T-helper 22 cell (primary cell): ENCODE measurements around the gene SIT1.
"Not testable (repeated sequence)": the region's sequence is repeated elsewhere in the genome, so short reads cannot be mapped to it uniquely, and the experiment has no call there.

Experiments
- DNase-seq: peaks from one replicate; pipeline ENCODE4 v3.0.0-alpha.2; 2020; ENCODE audit warnings: low read depth

SIT1 gene

DNA sequence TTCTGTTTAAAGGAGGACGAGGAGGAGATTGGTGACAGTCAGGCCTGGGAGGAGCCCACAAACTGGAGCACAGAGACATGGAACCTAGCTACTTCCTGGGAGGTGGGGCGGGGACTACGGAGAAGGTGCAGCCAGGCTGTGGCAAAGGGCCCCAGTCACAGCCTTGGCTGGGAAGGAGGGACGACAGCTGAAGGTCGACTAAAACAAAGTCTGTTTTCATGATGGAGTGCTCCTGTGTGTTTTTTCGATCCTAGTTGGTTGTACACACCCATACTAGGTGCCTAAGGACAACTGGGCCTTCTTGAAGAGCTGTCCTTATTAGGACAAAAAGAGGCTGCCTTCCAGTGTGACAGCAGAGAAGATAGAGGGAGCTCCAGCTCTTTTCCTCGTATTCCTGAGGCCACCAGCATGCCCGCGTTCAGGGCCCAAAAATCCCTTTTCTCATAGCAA, 10.3 kb upstream of the SIT1 start:
- DNase-seq: no peak

DNA sequence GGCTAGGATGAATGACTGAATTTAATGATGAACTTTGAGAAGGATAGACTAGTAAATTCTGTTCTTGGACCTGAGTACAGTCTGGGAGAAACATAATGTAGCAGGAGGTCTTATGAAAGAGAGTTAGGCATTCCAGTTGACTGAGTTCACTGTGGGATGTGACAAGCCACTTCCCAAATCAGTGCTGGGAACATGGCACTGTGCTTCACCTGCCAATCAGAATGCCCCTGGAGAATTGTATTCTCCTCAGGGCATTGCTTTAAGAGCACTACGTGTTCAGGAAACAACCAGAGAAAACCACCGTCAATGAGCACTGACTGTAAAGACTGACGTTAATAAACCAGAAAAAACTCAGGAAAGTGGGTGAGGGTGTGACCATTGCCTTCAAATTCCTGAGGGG, 8.6 kb upstream of the SIT1 start:
- DNase-seq: no peak

DNA sequence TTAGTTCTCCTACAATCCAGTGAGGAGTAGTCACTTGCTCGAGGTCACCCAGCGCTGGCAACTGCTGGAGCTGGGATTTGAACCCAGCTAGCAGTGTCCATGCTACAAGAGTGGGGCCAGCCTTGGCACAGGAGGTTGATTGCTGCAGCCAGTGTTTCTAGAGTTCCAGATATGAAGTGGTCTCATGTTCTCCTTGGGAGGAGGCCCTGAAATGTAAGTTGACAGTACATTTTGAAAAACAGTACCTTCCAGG, 8.2 kb upstream of the SIT1 start:
- no peak for DNase-seq

DNA sequence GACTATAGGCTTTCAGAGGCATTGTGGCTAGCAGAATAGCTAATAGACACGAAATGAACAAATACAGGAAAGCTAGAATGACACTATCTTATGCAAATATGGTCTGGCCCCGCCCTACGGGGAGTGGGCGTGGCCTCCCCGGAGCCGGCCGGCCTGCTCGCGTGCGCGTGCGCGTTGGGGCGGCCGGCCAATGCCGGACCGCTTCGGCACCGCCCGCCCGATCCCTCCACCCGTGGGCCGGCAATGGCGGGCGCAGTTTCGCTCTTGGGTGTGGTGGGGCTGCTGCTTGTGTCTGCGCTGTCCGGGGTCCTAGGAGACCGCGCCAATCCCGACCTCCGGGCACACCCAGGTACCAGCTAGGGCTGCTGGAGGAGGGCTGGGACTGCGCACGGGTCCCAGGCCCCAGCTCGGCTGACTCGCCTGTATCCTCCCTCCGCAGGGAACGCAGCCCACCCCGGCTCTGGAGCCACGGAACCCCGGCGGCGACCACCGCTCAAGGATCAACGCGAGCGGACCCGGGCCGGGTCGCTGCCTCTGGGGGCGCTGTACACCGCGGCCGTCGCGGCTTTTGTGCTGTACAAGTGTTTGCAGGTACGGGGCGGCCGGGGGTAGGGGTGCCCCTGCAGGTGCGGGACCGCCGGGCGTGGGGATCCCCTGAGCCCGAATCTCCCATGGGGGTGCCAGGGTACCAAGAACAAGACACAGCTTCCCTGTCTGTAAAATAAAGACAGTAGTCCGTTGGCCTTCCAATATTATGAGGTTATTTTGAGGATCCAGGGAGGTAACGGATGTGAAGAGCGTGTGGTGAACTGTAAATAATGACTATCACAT, 7.6 kb upstream of the SIT1 start, which contains the start of gene CCDC107:
TSS of gene CCDC107 (plus strand) at position 156 of the 831 bp plus-strand sequence. CDS start at position 244, 88 bp downstream.
- DNase-seq: peak; percentile 70

DNA sequence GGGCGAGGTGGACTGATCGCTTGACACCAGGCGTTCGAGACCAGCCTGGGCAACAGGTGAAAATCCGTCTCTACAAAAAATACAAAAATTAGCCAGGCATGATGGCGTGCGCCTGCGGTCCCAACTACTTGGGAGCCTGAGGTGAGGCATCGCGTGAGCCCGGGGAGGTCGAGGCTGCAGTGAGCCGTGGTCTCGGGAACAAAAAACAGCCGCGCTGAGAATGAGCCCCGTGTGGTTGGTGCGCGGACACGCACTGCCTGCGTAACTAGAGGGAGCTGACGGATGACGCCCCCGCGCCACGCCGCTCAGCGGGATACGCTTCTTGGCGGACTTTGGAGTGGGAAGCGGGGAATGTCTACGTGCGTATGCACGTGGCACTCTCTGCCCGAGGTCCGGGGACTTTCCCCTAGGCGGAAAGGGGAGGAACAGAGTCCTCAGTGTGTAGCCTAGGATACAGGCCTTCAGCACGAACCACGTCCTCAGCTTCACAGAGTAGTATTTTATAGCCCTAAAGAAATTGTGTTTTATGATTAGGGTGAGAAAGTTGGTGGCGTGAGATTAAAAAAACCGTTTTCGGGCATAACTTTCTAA, 6.9 kb upstream of the SIT1 start, which contains the start of gene RMRP:
TSS of gene RMRP (minus strand) at position 474 of the 591 bp plus-strand sequence.
- DNase-seq: peak; percentile 88

DNA sequence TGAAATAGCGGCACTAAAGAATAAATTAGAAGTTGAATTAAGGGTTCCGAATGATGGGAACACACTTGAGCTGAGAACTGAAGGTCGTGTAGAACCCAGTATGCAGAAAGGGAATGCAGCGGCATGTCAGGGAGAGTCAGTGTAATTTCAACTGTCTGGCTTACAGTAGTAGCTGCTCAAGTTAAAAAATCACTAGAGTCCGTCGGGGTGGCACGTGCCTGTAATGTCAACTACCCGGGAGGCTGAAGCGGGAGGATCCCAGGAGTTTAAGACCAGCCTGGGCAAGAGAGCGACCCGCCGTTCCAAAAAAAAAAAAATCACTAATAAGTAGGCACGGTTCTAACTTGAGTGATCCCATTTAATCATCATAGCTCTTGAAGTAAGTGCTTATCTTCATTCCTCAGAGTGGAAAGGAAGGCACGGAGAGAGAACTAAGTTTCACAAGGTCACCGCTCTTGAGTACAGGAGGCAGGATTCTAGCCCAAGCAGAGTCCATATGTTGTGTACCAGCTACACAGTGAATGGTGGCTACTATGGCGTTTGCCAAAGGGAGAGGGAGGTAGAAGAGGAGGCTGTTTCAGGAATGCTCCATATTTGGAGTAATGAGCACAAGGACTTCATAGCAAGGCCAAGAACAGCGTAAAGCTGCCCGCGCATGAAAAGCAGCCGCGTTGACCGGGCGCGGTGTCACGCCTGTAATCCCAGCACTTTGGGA, 6.3 kb upstream of the SIT1 start:
- DNase-seq: no peak

DNA sequence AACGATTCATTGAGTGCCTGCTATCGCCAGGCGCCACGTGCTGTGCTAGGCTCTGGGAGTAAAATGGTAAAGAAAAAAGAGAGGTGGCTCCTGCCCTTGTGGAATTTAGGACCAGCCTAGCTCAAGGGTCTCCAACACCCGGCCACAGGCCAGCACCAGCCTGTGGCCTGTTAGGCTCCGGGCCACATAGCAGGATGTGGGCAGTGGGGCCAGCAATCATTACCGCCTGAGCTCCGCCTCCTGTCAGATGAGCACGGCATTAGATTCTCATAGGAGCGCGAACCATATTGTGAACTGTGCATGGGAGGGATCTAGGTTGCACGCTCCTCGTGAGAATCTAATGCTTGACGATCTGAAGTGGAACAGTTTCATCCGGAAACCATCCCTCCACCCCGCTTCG, 5.6 kb upstream of the SIT1 start:
- no peak for DNase-seq

DNA sequence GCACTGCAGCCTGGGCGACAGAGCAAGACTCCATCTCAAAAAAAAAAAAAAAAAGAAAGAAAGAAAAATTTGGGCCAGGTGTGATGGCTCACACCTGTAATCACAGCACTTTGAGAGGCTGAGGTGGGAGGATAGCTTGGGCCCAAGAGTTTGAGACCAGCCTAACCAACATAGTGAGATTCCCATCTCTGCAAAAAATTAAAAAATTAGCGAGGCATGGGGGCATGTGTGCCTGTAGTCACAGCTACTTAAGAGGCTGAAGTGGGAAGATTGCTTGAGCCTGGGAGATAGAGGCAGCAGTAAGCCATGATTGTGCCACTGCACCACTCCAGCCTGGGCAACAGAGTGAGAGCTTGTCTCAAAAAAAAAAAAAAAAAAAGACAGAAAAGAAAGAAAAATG, 2.9 kb upstream of the SIT1 start:
- DNase-seq: no peak

DNA sequence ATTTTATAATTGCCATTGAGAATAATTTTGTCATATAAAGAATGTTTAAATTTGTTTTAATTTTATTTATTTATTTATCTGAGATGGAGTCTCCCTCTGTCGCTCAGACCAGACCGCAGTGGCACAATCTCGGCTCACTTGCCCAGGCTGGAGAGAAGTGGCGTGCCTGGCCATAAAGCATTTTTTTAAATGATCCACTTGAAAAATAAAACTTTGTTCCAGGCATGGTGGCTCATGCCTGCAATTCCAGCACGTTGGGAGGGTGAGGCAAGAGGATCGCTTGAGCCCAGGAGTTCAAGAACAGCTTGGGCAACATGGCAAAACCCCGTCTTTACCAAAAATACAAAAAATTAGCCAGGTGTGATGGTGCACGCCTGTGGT, 2.1 kb upstream of the SIT1 start:
- DNase-seq: no peak

DNA sequence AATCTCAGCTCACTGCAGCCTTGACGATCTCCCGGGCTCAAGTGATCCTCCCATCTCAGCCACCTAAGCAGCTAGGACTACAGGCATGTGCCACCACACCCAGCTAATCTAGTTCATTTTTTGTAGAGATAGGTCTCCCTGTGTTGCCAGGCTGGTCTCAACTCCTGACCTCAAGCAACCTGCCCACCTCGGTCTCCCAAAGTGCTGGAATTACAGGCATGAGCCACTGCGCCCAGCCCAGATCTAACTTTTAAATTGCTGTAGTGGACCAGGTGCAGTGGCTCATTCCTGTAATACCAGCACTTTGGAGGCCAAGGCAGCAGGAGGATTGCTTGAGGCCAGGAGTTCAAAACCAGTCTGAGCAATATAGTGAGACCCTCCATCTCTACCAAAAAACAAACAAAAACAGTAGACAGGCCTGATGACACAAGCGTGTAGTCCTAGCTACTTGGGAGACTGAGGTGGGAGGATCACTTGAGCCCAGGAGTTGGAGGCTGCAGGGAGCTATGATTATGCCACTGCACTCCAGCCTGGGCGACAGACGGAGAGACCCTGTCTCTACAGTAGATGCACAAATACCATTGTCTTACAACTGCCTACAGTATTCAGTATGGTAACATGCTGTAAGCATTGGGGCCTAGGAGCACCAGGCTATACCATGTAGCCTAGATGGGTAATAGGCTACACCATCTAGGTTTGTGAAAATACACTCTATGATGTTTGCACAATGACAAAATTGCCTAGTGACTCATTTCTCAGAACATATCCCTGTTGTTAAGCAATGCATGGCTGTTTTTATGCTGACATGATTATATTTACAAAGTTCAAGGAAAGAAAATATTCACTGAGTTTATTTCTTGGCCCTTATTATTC, 1.5 kb upstream of the SIT1 start:
- DNase-seq: no peak

DNA sequence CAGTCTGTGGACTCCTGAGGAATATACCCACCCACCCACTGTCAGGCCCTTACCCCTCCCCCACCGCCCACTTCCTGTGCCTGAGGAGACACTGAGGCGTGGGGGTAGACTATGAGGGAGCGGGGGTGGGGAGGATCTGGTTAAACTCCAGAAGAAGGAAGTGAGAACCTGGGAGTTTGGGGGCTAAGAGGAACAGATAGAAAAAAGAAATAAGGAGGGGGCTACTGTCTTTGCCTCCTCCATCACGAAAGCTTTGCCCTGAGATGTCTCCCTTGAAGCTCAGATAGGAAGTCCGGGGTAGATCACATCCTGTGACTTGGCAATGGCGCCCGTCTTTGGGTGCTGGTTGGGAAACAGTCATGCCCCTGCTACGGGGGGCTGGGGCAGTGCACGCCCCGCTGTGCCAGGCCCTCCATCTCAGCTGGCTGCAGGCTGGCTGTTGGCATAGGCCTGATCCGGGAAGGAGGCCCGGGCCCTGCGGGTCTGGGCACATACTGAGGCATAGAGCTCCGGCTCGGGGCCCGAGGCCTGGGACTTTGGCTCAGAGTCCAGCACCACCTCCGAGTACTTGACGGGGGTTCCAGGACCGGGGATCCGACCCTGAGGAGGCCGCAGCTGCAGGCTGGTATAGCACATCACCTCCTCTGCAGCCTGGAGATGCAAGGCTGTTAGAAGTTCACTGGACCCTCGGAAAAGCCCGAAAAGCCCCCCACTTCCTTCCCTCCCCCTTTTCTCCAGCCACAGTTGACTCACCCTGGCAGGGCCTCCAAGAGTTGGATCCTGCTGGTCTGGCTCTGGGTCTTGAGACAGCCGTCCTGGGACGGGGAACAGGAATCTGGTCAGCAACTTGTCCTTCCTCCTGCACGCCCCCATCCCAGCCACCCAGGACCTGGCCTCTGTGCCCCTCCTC, 1.0 kb downstream of the SIT1 start:
- peak; percentile 29 for DNase-seq

DNA sequence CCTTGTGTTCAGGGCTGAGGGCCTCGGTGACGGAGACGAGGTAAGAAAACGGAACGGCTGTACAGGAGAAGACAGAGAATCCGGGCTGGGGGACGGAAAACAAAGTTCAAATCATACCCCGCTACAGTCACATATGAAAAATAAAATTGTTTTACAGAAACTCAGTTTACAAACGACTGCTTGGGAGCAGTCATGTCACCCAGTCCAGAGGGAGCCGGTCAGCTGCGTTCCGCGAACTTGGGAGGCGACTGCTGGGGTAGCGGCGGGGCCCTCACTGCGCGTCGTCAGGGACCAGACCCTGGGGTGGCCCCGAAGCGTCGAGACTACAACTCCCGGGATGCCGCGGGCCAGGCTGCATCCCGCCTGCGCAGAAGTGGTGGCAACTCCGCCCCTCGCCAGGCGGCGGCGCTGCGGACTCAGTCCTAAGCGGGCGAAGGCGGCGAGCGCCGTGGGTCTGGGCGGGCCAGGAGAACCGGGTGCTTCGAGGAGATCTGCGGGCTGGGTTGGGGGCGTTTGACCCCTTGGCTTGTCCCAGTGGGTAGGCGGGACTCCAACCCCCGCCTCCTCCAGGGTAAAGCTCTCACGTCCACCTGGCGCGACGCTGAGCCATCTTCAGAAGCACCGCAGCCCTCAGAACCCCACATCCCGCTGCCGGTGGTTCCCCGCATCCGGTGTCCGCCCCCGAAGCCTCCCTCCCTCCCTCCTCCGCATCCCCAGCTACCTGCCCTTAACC, 4.0 kb downstream of the SIT1 start:
- peak; percentile 84 for DNase-seq

DNA sequence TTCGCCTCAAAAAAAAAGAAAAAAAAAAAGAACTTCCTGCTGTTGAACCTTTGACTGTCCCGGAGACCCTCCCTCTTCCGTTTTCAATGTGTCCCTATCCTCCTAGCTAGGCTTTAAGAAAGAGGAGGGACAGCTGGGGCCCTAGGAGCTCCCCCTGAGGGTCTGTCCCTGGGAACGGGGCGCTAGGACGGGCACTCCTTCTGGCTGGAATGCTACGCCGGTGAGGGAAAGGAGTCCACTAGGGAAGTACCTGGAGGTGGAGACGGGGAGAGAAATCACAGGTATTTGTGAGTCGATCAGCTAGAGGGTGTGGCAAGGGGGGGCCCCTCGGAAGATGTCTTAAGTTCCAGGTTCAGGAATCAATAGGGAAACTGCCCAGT, 4.6 kb downstream of the SIT1 start:
- no peak for DNase-seq

DNA sequence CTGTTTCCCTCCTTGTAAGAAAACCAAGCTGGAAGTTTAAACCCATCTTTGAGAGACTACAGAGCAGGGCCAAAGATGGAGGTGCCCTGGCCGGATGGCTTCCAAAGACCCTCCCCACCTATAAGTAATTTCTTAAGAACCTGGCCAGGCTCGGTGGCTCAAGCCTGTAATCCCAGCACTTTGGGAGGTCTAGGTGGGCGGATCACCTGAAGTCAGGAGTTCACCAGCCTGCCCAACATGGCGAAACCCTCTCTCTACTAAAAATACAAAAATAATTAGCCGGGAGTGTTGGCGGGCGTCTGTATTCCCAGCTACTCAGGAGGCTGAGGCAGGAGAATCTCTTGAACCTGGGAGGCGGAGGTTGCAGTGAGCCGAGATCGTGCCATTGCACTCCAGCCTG, 5.0 kb downstream of the SIT1 start:
- not testable (repeated sequence) for DNase-seq

DNA sequence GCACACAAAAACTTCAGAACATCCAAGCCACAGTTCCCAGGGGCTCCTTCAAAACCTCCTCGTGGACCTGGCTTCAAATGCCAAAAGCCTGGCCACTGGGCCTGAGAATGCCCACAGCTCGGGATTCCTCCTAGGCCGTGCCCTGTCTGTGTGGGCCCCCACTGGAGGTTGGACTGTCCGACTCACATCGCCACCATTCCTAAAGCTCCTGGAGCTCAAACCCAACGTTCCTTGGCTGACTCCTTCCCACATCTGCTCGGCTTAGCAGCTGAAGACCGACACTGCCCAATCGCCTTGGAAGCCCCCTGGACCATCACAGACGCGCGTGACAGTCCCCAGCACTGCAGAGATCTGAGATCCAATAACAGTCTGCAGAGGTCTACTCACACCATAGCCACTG, 7.7 kb downstream of the SIT1 start:
- no peak for DNase-seq

DNA sequence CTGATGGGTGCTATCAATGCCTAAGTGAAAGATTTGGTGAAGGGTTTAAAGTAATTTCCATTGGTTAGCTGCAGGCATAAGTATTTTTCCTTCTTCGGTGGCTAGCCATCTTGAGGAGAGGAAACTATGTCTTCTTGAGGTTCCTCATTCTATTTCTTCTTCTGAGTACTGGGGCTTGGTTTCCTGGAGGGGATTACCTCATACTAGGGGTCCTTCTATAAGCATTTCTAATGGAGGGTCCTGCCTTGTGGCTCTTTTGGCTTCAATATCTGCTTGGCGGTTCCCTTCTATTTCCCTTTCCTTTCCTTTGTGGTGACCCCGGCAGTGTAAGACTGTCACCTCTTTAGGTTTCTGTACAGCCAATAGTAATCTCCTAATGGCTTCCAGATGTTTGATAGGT, 9.3 kb downstream of the SIT1 start:
- DNase-seq: not testable (repeated sequence)

DNA sequence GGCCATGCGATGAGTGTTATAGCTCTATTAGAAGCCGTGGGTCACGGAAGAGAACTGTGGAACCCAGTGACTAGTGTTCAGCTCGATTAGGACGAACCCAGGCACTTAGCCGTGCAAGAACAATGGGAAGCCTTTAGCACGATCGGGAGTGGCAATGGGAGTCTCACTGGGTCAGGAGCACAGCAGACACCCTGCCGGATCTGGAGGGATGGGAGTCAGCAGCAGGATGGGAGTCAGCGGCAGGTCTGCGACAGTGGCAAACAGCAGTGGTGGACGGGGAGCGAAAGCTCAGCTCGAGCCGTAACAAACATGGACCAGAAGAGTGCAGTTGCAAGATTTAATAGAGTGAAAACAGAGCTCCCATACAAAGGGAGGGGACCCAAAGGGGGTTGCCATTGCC, 10.3 kb downstream of the SIT1 start:
- DNase-seq: not testable (repeated sequence)

DNA sequence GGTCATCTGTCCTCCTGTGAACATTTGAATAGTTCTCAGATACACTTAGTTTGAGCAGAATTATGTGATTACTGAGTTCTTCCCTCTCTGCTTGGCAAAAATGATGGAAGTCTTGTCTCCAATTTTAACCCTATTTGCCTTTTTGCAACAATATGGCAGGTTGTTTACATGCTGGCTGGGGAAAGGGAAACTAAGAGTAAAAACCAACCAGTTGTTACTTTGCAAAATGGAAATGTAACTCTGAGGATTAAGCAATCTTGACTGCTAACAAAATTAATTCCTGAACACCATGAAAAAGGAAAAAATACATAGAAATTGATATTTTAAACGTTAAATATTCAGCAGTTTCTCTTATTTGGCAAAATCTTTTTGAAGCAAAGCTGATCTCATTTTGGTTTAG, 11.1 kb downstream of the SIT1 start:
- no peak for DNase-seq

DNA sequence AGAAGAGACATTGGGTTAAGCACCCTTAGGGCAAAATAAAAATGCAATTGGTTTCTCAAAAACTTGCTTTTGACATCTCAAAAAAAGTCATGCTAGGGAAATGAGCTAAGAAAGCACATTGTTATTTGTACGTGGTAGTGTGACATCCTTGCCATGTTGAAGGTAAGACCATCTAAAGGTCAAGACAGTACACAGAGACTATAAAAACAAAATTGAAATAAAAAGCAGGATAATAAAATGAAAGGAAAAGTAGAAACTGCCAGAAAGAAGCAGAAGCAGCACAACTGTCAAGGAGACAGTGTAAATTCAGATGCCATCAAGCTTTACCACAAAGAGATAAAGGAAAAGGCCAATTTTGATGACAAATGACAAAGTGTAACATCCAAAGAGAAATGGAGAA, 11.5 kb downstream of the SIT1 start:
- not testable (repeated sequence) for DNase-seq

DNA sequence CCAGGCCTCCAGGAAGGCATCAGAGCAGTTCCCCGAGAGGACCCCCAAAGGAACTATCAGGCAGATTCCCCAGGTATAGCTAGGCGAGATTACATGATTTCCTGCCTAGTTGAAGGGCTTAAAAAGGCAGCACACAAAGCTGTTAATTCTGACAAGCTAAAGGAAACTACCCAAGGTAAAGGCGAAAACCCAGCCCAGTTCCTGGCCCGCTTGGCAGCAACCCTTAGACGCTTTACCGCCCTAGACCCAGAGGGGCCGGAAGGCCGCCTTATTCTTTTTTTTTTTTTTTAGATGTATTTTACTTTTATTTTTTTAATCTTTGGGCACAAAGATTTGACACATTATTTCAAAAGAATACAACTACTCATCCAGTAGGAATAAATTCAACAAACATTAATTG, 12.0 kb downstream of the SIT1 start:
- not testable (repeated sequence) for DNase-seq
